ENCODE data around the gene STH.

The STH gene

GRCh38 chr17:45967378-45967777 lies 31.7 kb upstream of the STH start:
- no peak for DNase-seq

DNA sequence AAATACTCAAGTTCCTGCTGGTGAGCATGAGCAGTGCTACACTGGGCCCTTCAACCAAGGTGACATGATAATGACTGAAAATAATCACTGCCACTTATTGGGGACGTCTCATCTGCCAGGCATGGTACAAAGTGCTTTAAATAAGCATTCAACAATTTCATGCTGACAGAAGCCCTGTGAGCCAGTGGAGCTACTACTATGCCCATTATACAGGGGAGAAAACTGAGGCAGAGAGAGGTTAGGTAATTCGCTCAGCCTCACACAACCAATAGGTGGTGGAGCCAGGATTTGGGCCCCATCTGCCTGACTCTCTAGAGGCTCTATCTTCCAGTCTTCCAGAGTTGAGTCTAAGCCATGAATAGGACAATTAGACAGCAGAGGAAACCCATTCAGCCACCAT lies 30.3 kb upstream of the STH start:
- no peak for DNase-seq

DNA sequence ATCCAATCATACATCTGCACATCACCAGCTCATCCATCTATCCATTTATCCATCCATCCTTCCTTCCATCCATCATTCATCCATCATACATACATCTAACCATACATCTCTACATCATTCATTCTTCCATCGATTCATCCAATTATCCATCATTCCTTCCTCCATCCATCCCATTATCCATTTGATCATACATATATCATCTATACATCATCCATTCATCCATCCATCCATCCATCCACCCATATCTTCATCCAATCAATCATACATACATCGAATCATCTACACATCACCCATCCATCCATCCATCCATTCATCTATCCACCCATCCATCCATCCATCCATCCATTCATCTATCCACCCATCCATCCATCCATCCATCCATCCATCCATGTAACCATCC lies 29.3 kb upstream of the STH start:
- no peak for DNase-seq

GRCh38 chr17:45970659-45971058 lies 28.4 kb upstream of the STH start:
- DNase-seq: no peak

- no peak for DNase-seq
Observed at GRCh38 chr17:45971698-45972141, 27.3 kb upstream of the STH start.

DNA sequence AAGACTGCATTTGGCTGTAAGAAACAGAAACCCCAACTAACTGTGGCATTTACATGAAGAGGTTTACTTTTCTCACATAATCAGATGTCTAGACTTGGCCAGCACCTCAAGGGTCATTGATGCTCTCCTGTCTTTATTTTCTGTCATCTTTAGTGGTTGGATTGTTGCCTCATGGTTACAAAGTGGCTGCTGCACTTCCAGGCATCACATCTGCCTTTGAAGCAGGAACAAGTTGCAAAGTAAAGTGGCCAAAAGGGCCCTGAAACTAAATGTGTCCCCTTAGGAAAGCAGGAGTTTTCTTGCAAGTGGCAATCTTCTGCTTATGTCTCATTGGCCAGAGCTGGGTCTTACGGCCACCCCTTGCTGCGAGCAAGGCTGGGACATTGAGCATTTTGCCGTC lies 26.5 kb upstream of the STH start:
- DNase-seq: no peak

DNA sequence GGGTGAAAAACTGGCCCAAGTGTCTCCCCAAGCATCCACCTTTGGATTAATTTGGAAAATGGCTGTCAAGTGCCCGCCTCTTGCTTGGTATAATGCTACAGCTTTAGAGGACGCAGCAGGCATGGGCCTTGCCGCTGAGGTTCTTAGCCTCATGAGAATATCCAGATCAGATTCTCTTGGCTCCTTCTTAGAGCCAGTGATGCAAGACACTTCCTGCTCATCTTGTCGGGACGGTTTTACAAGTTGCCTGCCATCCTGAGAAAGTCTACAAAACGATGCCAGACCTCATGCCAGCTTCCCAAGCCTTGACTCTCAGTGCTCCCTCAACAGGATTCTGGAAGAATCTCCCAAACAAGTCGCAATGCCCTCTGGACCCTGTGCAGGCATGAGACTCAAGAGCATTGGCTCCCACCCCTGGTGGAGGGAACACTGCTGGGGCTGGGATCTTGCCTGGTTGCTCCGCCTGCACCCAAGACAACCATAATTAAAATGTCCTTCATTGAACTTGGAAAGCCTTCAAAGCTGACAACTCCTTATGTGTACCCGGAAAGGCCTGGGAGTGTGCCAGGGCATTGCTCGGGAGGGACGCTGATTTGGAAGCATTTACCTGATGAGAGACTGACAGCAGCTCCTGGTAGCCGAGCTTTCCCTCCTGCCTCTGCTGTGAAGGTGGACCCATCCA lies 25.8 kb upstream of the STH start:
- no peak for DNase-seq

GRCh38 chr17:45973946-45974859 lies 24.8 kb upstream of the STH start:
- no peak for DNase-seq

DNA sequence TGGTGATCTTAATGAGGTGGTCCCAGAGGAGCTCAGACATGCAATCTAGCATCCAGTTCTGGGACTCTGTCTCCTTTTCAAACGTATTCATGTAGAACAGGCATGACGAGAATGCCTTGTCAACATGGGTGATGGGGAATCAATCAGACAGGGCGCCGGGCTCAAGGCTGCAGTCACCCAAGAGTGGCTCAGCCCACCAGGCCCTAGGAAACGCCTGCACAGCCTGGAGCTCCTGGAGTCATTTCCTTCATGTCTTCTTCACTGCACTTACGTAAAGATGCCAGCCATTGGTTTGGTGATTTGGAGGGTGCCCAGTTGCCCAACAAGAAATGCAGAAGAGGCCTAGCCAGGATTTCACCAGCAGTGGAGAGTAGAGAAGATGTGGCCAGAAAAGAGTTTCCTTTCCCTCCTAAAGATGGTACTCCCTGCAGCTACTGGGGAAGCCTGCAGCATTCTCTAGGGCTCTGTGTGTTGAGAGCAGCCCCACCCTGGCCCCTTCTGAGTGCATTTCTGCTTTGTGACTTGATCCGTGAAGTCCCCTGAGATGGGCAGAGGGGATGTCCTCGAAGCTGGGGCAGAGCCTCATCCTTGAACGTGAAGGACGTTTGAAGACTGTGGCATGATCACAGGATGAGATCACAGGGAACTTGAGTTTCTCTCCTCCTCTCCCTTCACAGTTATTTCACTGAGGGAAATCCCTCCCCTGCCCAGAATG lies 24.0 kb upstream of the STH start:
- DNase-seq: no peak

GRCh38 chr17:45975640-45976295 lies 23.3 kb upstream of the STH start:
- DNase-seq: peak in 1 of 56 donors; percentile 18

- no peak for DNase-seq
Observed at GRCh38 chr17:45976391-45976754, 22.7 kb upstream of the STH start.

GRCh38 chr17:45976755-45977505 lies 22.1 kb upstream of the STH start:
- DNase-seq: no peak

GRCh38 chr17:45977506-45977824 lies 21.6 kb upstream of the STH start:
- no peak for DNase-seq

- DNase-seq: no peak
Observed at GRCh38 chr17:45977976-45978626, 20.9 kb upstream of the STH start.

DNA sequence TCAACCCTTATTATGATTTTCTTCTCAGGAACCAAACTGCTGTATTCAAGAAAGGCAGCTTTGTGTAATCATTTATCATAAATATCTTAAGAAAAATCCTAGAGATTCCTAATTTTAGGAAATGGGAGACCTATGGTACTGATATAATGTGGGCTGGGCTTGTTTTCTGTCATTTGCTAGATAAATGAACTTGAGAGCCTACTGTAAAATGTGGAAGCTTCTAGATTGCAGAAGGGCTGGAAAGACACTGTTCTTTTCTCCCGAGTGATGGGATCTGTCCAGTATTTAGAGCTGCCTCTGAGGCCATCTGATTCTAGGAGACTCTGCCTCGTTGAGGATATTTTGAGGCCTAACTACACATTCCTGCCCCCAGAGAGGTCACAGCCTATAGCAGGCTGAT lies 19.9 kb upstream of the STH start:
- DNase-seq: no peak

DNA sequence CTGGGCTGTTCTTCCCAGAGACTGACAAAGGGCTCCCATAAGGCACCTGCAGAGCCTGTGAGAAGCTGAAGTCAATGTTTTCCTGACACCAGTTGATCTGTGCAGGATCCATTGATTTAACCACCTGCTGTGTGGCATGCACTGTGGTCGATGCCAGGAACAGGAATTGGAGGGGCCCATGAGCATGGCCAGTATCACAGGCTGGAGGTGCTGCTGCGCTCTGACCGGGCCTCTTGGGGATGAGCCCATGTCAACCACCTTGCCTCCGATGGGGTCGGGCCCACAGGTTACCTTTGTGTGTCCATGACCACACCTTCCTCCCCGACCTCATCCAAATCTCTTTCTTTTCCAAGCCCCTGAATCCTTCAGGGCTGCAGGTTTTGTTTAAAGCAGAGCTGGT lies 18.2 kb upstream of the STH start:
- no peak for DNase-seq

DNA sequence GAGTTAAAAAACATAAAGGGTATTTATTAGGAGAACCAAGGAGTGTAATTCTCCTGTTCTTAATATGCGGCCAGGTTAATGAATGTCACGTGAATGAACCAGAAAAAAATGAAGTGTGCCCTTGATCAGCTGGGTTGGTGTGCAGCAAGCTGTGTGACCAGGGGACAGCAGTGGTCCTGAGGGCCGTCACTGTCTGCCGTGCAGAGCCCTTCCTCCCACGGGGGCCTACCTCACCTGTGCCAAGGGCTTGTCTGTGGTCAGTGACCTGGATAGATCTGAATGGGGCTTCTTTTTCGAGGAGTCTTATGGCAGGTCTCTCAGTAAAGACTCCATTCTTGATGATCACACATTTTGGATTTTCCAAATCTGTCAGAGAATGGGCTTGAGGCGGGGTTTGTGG lies 17.7 kb upstream of the STH start:
- DNase-seq: no peak

- DNase-seq: no peak
Observed at GRCh38 chr17:45982791-45983613, 16.0 kb upstream of the STH start.

GRCh38 chr17:45983614-45984310 lies 15.3 kb upstream of the STH start:
- no peak for DNase-seq

All from amygdala (tissue), 56 donors.